Gastrocnemius medialis (tissue), 4 donors: ENCODE results near the gene CCT8L2.
"Not testable (repeated sequence)": the region's sequence is repeated elsewhere in the genome, so short reads cannot be mapped to it uniquely, and the experiment has no call there.

Experiments used
- POLR2A ChIP-seq, 2 donors: fragments of 450-650 bp; IDR thresholded peaks; one replicate each; pipeline ENCODE4 v1.6.1; 2017; ENCODE audit warnings: antibody characterized with exemption in 2 of 2, mild to moderate bottlenecking in 2 of 2, moderate library complexity in 2 of 2
- TF ChIP-seq, protein P1 (sequence below), 5 experiments: fragments of 450-650 bp in 3 of 5; fragments of 200-600 bp in 2 of 5; sonication (generic) in 2 of 5; IDR thresholded peaks in 4 of 5; conservative IDR thresholded peaks in 1 of 5; 1 replicate in 4 of 5; 2 replicates in 1 of 5; pipeline ENCODE4 v1.5.1; 2016 to 2019; ENCODE audit warnings: antibody characterized with exemption in 5 of 5, mild to moderate bottlenecking in 3 of 5, moderate library complexity in 3 of 5

DNA sequence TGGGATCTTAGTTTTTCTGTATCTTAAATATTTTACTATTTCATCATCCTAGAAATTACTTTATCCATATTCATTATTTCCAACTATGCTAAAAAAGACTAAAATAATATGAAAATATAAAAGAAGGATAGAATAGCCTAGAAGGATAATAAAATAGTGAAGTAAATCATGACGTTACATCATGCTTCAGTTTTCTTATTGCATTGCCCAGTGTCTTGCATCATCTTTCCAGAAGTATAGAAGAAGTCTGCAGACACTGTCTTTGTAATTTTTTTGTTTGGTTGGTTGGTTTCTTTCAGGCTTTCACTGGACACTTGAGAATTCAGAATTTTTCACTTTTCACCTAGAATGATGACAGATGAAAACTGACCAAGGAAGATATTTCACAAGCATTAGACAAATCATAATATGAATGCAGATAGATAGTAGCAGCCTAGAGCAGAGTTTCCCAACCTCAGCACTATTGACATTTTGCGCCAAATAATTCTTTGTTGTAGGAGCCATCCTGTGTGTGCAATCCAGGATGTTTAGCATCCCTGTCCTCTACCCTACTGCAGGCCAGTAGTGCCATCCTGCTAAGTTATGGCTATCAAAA is 23.3 kb downstream of the CCT8L2 start:
- not testable (repeated sequence) for TF ChIP-seq POLR2A (IDR thresholded peaks at IDR 0.05)
- TF ChIP-seq, protein P1, sequence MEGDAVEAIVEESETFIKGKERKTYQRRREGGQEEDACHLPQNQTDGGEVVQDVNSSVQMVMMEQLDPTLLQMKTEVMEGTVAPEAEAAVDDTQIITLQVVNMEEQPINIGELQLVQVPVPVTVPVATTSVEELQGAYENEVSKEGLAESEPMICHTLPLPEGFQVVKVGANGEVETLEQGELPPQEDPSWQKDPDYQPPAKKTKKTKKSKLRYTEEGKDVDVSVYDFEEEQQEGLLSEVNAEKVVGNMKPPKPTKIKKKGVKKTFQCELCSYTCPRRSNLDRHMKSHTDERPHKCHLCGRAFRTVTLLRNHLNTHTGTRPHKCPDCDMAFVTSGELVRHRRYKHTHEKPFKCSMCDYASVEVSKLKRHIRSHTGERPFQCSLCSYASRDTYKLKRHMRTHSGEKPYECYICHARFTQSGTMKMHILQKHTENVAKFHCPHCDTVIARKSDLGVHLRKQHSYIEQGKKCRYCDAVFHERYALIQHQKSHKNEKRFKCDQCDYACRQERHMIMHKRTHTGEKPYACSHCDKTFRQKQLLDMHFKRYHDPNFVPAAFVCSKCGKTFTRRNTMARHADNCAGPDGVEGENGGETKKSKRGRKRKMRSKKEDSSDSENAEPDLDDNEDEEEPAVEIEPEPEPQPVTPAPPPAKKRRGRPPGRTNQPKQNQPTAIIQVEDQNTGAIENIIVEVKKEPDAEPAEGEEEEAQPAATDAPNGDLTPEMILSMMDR (IDR thresholded peaks at IDR 0.05 in 4 of 5, conservative IDR thresholded peaks at IDR 0.05 in 1 of 5): not testable (repeated sequence)
